HG03108 (cell line): ENCODE results near the gene GPR75.

Source experiments
- ATAC-seq: cut with Tn5 transposase; IDR thresholded peaks from one replicate; pipeline ENCODE4 v1.9.1; 2021; ENCODE audit warnings: moderate library complexity; ENCODE audit not compliant: unreplicated experiment

Gene GPR75

DNA sequence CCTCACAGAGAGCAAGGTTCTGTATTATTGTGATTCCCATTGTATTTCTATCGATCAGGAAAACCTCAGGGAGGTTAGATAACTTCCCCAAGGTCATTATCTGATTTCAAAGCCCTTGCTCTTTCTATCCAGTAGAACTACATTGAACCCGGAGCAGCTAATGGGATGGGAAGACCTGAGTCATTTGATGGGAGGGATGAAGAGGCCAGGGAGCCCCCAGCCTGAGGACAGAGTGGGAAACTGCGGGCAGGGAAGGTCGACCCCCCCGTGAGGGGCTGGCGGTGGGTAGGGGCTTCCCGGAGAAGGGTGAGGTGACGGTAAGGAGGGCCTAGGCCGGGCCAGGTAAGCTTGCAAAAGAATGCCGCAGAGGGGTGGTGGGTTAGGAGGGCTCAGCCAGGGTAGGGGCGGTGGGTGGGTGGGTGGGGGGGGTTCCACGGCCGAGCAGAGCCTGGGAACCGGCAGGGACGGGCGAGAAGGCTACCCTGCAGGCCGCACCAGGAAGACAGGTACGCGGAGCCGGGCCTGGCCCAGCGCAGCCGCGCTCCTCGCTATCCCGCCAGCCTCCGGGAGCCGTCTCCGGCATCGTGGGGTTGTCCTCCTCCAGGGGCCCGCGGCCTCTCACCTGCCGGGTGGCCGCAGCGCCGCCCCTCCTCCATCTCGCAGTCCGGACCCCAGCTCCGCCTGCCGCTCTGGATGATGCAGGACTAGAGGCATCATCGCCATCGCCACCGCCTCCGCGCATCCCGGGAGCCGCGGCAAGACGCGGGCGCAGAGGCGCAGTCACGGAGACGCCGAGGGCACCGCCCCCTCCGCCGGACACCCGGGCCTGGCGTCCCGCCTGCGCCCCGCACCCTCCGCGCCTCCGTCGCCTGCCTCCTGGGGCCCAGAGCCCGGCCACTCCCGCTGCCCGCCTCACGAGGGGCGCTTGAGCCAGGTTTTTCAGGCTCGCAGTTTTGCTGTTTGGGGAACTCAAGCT is at the start of gene GPR75:
GPR75 (minus strand) TSS at position 762 of the 976 bp plus-strand sequence. CDS start 5,211 bp downstream, outside the sequence.
- ATAC-seq = no peak

DNA sequence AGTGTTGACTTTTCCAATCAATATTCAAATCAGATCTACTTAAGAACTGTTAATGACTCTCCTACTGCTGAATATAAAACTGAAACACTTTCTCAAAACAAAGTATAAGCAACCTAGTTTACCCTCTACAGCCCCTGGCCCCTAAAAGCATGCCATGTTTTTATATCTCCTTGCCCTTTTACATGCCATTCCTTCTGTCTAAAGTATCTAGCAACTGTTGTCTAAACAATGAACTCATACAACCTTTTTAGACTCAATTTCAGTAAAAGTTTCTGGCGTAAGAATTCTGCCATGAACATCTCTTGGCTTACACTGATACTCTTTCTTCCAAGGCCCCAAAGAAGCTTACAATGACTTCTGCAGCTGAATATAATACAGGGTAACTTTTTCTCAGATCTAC is 47.8 kb upstream of the GPR75 start:
- no peak for ATAC-seq

DNA sequence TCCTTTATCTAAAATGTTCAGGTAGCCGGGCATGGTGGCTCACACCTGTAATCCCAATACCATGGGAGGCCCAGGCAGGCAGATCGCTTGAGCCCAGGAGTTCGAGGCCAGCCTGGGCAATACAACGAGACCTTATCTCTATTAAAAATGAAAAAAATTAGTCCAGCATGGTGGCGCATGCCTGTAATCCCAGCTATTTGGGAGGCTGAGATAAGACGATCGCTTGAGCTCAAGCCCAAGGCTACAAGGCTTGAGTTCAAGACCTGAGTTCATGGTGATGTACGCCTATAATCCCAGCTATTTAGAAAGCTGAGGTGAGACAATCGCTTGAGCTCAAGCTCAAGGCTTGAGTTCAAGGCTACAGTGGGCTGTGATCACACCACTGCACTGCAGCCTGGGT is 45.6 kb upstream of the GPR75 start:
- no peak for ATAC-seq

DNA sequence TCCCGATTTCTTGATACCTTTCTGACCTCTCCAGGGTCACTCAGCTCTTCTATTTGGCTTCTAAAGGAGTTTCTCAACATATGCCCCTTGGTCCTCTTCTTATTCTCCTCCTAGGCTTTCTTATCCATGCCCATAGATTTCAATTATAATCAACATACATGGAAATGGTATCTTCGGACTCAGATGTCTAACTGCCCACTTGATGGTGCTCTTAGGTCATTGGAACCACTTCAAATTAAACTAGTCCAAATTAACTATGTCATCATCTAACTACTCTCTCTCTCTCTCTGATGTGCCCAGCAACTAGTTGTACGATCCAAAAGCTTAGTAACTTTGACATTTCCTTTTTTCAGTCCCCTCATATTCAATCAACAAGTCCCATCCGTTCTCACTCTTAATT is 43.2 kb upstream of the GPR75 start:
- ATAC-seq = no peak

DNA sequence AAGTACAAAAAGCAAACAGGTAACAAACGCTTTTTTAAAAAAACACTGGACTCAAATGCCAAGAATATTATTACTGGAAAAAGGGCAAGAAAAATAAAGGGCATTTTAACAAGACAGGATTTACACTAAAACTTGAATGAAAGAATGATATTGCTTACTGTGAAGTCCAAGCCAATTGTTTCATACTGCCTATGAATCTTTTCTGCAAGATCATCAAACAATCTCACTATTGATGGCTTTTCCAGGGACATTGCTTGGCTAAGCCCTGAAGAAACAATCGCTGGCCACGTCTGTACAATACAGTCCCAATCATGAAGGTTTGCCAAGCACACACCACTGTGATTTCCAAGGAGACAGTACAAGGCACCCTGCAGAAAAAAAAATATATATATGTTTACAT is 41.4 kb upstream of the GPR75 start:
- no peak for ATAC-seq

DNA sequence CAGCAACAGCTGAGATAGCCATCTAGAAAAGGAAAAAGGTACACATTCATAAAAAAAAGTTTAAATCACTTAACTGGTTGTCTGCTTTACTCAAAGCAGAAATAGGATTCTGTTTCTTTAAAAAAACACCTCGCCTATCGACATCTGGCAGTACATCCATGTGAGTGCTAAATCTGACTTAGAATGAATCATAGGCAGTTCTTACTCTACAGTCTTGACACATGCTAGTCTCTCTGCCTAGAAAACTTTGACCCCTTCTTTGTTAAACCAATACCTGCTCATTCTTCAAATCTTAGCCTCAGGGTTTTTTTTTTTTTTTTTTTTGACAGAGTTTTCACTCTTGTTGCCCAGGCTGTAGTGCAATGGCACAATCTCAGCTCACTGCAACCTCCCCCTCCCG is 37.1 kb upstream of the GPR75 start:
- ATAC-seq = no peak

DNA sequence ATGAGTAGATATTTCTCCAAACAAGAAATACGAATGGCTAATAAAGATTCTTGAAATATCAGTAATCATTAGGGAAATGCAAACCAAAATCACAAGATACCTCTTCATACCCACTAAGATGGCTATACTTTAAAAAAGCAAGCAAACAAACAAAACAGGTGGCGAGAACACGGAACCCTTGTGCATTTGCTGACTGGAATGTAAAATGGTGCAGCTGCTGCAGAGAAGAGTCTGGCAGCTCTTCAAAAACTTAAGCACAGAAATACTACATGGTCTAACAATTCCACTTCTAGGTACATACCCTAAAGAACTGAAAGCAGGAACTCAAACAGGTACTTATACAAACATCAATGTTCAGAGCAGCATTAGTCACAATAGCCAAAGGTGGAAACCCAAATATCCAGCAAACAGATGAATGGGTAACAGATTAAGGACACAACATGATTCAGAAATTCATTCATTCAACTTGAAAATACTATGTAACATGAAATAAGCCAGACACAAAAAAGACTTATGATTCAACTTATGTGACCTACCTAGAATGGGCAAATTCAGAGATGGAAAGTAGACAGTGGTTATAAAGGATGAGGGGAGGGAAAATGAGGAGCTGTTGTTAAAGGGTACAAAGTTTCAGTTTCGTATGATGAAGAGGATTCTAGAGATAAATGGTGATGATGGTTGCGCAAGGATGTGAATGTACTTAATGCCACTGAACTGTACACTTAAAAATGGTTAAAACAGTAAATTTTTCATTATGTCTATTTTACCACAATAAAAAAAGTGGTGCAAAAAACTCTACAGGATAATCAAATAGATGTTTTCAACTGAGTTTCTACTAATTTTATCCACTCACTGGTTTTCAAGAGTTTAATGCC is 26.9 kb upstream of the GPR75 start:
- no peak for ATAC-seq

DNA sequence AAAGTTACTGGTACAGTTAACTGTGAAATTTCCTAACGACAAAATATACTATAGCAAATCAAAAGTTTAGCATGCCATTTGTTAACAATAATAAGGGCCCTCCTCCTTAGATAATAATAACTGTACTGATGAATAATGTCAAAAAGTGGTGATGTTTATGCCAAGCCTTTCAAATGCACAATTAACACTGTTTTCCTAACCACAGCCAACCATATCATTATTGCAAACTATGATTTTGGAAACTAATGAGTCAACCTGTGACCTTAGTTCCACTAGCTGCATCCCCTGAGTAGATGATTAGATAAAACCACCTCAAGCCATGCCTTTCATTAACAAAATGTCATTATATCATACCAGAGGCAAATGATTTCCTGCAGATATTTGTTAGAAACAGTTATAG is 25.1 kb upstream of the GPR75 start:
- no peak for ATAC-seq

DNA sequence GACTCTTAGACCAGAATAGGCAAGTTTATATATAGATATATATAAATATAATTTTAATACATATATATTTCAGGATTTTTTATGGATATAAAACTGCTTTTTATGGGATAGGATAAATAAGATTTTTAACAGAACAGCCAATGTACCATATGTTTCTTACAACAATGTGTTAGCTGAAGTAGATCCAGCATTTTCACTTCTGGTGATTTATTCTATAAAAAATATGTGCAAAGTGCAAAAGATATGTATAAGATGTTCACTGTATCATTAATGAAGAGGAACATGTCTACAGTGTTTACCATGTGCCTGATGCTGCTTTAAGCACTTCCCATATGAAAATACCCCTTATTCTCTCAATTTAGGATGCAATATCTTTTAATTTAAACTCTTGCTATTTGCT is 22.2 kb upstream of the GPR75 start:
- ATAC-seq = no peak

DNA sequence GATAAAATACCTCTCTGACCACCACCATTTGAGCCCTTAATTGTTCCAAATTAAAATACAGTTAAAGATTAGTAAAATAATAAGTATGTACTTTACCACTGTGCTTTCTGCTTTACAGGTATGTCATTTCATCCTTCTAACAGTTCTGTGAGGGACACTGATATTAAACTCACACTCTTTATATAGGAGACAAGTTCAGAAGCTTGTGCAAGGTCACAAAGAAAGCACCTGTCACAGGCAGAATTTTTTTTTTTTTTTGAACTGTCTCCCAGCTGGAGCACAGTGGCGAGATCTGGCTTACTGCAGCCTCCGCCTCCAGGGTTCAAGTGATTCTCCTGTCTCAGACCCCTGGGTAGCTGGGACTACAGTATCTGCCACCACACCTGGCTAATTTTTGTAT is 21.6 kb upstream of the GPR75 start:
- ATAC-seq = no peak

DNA sequence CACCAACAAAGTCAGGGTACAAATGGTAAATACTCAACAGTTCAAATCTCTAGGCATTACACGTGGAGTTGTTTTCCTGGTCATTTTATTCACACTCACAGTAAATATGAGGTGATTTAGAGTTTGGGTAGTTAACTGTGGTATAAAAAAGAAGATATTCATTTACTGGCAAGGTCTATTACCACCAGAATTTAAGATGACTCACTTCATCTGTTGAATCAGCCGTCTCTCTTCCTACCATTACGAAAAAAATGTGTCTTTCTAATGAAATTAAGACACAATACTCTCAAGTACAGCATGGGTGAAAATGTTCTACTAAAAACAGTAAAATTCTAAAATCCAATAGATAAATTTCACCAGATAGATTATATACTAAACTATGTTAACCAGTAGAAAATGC is 21.0 kb upstream of the GPR75 start:
- no peak for ATAC-seq

DNA sequence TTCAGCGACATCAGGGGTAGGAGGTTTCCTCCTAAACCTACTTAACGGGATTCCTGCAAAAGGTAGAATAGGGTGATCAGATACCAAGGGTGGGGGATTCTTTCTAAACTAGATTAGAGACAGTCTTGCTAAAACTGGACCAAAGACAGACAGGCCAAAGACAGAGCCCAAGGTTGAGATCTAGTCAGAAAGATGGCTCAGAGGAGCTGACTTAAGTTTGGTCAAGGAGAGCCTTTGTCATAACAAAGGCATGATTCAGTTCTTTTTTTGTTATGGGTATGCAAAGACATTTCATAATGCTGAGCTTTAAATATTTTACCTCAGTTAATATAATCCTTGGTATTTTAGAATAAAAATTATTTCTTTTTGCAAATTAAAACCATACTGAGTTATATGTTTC is 17.8 kb upstream of the GPR75 start:
- ATAC-seq = no peak

DNA sequence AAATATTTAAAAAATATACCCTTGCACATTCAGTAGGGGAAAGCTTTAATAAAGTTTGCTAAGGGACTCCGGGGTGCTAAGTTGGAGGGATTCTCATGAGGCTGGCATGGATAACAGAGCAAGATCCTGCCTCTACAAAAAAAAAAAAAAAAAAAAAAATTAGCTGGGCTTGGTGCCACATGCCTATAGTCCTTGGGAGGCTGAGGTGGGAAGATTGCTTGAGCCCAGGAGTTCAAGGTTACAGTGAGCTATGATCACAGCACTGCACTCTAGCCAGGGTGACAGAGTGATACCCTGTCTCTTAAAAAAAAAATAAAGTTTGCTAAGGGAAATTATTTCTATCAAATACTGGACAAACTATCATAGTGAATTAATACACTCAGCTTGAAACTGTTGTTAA is 17.3 kb upstream of the GPR75 start:
- no peak for ATAC-seq

DNA sequence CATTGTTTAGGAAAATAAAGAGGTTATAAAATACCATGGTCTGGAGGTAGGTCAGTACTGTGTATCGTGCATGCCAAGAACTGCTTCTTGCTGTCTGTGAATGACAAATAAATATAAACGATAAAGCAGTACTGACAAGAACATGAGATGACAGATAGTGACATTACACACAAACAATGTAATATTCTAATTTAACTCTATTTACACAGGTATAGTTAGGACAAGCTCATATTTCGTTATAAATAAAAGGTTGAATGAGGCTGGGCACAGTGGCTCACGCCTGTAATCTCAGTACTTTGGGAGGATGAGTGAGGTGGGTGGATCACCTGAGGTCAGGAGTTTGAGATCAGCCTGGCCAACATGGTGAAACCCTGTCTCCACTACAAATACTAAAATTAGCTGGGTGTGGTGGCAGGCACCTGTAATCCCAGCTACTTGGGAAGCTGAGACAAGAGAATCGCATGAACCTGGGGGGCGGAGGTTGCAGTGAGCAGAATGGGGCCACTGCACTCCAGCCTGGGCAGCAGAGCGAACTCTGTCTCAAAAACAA is 14.7 kb upstream of the GPR75 start:
- ATAC-seq = no peak

DNA sequence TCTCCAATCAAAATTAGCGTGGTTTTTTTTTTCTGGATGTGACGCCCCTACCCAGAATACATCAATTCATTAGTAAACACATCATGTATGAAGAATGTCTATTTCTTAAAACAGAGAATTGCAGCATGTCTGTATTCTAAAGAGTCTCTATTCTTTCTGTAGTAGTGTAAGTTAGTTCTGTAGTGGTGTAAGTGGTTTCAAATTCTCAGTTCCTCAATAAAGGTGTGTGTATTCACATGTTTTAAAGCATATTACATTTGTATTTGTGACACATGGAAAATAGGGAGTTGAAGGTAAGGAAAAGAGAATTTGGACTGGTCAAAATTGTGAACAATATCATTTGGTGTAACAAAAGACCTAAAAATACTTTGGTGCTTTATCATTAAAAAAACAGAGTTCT is 8.0 kb upstream of the GPR75 start:
- no peak for ATAC-seq

DNA sequence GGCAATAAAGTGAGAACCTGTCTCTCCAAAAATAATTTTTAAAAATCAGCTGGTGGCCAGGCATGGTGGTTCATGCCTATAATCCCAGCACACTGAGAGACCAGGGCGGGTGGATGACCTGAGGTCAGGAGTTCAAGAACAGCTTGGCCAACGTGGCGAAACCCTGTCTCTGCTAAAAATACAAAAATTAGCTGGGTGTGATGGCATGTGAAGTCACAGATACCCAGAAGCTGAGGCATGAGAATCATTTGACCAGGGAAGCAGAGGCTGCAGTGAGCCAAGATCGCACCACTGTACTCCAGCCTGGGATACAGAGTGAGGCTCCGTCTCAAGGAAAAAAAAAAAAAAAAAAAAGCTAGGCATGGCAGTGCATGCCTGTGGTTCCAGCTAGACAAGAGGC is 7.4 kb upstream of the GPR75 start:
- ATAC-seq = no peak

DNA sequence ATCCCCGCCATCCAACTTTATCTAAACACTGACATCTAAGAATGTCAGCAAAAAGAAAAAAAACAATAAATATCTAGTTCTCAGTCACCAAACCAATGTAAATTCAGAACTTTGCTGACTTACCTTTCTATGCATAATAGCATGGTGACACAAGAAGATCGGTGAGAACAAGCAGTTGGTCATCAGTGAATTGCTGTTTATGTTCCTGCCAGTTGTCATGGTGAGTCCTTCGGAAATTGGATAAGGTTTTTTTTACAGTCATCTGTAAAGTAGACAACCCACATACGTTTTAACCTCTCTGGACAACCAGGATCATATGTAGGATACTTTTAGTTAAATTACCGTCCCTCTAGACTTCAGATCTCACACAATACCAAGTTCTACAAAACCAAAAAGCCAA is 6.2 kb upstream of the GPR75 start:
- ATAC-seq = no peak

DNA sequence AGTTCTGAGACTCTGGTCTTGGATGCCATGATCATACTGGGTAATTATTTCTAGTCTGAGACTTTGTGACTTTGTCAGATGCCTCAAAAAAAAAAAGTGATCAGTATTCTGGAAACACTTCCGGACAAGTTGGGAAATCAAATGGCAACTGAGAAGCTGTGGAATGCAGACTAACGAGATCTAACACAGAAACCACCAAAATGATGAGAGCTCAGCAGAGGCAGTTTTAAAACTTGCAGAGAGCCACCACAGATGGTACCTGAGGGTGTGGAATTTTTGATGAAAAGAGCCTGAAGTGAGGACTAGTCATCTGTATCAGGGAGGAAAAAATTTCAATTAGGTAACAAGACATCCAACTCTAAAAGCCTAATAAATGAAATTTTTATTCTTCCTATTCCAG is 5.5 kb upstream of the GPR75 start:
- ATAC-seq = no peak

DNA sequence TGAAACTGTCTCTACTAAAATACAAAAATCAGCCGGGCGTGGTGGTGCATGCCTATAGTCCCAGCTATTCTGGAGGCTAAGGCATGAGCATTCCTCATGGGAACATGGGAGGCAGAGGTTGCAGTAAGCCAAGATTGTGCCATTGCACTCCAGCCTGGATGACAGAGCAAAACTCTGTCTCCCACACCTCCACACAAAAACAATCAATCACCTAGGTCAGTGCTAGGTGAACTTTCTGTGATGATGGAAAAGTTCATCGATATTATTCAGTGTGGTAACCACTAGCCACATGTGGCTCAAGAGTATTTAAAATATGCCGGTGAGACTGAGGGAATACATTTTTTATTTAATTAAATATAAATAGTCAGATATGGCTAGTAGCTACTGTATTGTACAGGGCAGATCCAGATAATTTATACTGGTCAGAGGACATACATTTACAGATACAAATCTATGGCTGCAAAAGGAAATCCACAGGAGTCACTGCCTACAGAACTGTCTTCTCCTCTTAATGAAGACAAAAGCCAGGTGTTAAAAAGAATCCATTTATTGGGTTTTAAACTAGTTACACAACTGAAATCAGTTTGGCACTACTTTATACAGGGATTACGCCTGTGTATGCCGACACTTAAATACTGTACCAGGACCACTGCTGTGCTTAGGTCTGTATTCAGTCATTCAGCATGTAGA is 3.9 kb upstream of the GPR75 start:
- ATAC-seq = no peak

DNA sequence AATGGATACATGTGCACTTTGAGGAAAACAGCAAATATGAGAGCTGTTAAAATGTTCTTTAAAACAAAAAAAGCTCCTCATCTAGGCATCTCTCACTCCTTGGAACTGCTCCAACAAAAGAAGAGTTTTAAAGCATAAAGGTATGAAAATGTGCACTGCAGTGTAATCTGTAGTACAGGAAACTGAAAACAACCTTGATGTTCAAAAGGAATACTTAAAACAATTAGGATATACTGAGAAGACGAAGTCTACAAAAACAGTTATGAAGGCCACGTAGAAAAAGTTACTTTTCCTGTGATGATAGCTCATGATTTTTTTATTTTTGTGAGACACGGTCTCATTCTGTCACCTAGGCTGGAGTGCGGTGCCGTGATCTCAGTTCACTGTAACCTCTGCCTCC is 2.1 kb upstream of the GPR75 start:
- no peak for ATAC-seq

DNA sequence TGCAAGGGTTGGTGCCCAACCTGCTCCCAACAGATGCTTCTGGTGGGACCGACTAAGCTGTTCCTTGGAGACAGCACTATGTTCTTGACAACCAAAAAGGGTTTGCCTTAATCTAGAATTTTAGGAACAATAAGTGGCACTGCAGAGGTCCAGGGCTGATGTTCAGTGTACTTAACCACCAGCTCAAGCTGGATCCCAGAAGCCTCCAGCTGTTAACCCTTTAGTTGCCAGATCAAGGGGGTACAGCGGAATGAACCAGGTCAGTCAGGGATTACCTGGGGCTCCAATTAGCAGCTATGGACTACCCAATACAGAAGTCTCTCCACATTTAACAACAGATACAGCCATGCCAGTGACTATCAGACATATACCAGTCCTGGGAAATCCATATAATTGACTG is 3.5 kb downstream of the GPR75 start:
- ATAC-seq = no peak
